GOT3 (cell line): ENCODE results near the gene PIK3R1.

Source experiments
- DNase-seq: peaks from one replicate; lab custom pipeline; 2025; ENCODE audit warnings: mixed read lengths; lab: John Stamatoyannopoulos, UW

Gene PIK3R1

GRCh38 chr5:68271124-68271523, 55.6 kb downstream of the PIK3R1 start:
- DNase-seq = no peak

GRCh38 chr5:68272289-68272688, 56.7 kb downstream of the PIK3R1 start:
- no peak for DNase-seq

- DNase-seq = no peak
Measured at GRCh38 chr5:68273717-68274409, 58.3 kb downstream of the PIK3R1 start.

GRCh38 chr5:68274847-68275651, 59.5 kb downstream of the PIK3R1 start:
- DNase-seq = no peak

GRCh38 chr5:68276740-68277139, 61.2 kb downstream of the PIK3R1 start:
- no peak for DNase-seq

GRCh38 chr5:68277431-68277830, 61.9 kb downstream of the PIK3R1 start:
- DNase-seq = no peak

- no peak for DNase-seq
Measured at GRCh38 chr5:68279984-68280383, 64.4 kb downstream of the PIK3R1 start.

- DNase-seq = no peak
Measured at GRCh38 chr5:68282001-68282400, 66.4 kb downstream of the PIK3R1 start.

- DNase-seq = no peak
Measured at GRCh38 chr5:68283766-68284165, 68.2 kb downstream of the PIK3R1 start.

- no peak for DNase-seq
Measured at GRCh38 chr5:68285075-68285840, 69.7 kb downstream of the PIK3R1 start.

GRCh38 chr5:68285851-68286611, 70.5 kb downstream of the PIK3R1 start:
- no peak for DNase-seq

GRCh38 chr5:68286612-68286912, 71.0 kb downstream of the PIK3R1 start:
- no peak for DNase-seq

GRCh38 chr5:68287631-68287975, 72.0 kb downstream of the PIK3R1 start:
- DNase-seq = no peak

GRCh38 chr5:68287976-68288706, 72.6 kb downstream of the PIK3R1 start:
- DNase-seq = no peak

- no peak for DNase-seq
Measured at GRCh38 chr5:68288707-68289134, 73.2 kb downstream of the PIK3R1 start.

- no peak for DNase-seq
Measured at GRCh38 chr5:68289498-68289897, 73.9 kb downstream of the PIK3R1 start.

- no peak for DNase-seq
Measured at GRCh38 chr5:68290260-68290674, 74.7 kb downstream of the PIK3R1 start.

- no peak for DNase-seq
Measured at GRCh38 chr5:68290847-68291246, 75.3 kb downstream of the PIK3R1 start.

- no peak for DNase-seq
Measured at GRCh38 chr5:68292316-68292715, 76.8 kb downstream of the PIK3R1 start.

GRCh38 chr5:68295772-68296171, 80.2 kb downstream of the PIK3R1 start:
- DNase-seq = no peak

GRCh38 chr5:68296895-68297294, 81.3 kb downstream of the PIK3R1 start:
- no peak for DNase-seq

- DNase-seq = no peak
Measured at GRCh38 chr5:68297656-68298055, 82.1 kb downstream of the PIK3R1 start.
